Chondrocyte (in vitro differentiated cells): ENCODE data around the gene CHRND. TPM values are rescaled to one million over a fixed set of nuclear protein-coding genes. Genes with fewer than 3 reads are reported as not detected.

Experiments used
- DNase-seq: peaks from one replicate; pipeline ENCODE4 v3.0.0; 2021; ENCODE audit warnings: mixed read lengths, low spot score
- H3K27ac Mint-ChIP-seq: one replicate; pipeline ENCODE4 v1.8.0; 2021; ENCODE audit warnings: mild to moderate bottlenecking, moderate library complexity, mixed read lengths; ENCODE audit not compliant: unreplicated experiment
- H3K27me3 Mint-ChIP-seq: 2 replicates; pipeline ENCODE4 v1.8.0; 2021; ENCODE audit warnings: low read depth, mixed read lengths
- H3K36me3 Mint-ChIP-seq: 2 replicates; pipeline ENCODE4 v1.8.0; 2021; ENCODE audit warnings: low read depth, mixed read lengths
- H3K4me1 Mint-ChIP-seq: 2 replicates; pipeline ENCODE4 v1.8.0; 2021; ENCODE audit warnings: low read depth, mild to moderate bottlenecking, mixed read lengths
- H3K4me3 Mint-ChIP-seq: one replicate; pipeline ENCODE4 v1.8.0; 2021; ENCODE audit warnings: mild to moderate bottlenecking, moderate library complexity, mixed read lengths; ENCODE audit not compliant: unreplicated experiment
- H3K9me3 Mint-ChIP-seq: 2 replicates; pipeline ENCODE4 v1.8.0; 2021; ENCODE audit warnings: low read depth, mixed read lengths
- total RNA-seq: library from RNA; stranded (reverse); gene quantifications from 3 replicates; pipeline ENCODE4 v1.2.1, GENCODE V29; 2021
- TF ChIP-seq, protein P1 (sequence below): fragments of 200-600 bp; sonication (generic); IDR thresholded peaks from 2 replicates; pipeline ENCODE4 v1.5.0; 2021; ENCODE audit warnings: antibody characterized with exemption, mild to moderate bottlenecking, moderate library complexity

Gene CHRND
- total RNA-seq, 1 donor from 2014 or later = not detected

DNA sequence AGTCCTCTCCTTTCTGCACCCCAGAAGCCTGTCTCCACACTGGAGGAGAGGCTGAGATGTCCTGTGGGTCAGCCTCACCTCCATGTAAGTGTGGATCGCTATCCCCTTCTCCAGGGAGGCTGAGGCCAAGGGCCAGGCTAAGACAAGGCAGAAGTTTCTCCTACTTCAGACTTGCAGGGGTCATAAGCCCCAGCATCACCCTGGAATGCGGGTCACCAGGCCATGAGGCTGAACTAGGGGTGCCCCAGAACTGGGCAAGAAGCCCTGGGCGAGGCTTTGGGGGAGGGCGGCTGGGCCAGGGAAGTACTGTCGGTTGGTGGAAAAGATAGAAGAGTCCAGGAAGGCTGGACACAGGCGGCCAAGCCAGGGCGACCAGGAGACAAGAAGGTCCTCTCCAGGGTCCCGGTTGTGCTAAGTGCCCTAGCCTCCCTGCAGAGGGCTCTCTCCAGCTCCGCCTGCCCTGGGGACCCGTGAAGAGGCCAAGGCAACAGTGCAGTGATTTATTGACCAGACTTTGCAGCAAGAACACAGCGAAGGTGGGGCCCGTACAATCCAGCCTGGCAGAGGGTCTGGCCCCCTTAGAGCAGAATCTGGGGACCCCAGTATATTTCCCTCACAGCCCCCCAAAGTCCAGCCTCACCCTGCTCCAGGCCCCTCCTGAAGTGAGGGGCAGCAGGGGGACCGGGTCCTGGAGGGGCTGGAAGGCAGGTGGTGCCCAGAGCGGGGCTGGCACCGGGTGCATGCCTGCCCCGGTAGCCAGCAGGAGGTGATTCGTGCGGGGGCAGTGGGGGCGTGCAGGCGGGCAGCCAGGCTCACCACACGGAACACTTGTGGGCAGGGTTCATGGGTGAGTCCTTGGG is 46.4 kb upstream of the CHRND start:
- DNase-seq = peak; percentile 84

DNA sequence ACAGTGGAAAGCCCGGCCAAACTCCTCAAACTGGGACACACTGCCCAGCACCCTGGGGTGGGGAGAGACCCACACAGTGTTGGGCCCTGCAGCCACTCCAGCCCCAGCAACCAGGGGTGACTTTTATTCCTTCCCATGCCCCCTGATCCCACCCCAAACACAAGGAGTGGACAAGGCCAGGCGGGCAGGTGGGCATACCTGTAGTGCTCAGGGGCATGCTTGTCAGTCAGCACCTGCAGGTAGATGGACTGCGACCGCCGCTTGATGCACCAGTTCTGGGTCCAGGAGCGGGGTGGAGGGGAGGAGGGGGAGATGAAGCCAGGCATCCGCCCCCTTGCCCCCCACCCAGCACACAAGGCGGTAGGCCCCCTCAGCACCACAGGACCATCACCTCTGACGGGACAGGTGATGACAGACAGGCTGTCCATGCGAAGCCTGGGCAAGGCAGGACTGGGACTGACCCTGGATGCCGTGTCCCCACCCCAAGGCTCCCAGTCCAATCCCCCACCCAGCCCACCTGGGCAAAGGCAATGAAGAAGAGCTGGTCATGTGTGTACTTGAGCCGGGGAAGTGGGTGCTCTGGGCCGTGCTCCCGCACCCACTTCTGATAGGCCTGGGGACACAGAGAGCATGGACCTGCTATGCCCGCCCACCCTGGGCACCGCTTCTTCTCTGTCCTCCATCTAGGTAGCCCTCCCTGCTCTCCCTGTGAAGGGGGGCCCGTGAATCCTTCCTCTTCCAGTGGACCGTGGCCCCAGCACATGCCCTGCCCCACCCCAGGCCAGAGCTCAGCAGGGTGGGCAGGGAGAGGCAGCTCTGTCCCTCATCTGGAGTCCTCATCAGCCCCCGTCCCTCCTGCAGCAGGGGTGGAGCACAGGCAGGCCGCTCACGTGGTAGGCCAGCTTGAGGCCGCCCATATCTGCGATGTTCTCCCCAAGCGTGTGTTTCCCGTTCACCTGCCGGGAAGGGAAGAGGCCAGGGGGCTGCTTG is 45.5 kb upstream of the CHRND start:
- no peaks in the 10 kb centered on the region for H3K9me3 Mint-ChIP-seq
- peak; percentile 85 for DNase-seq
- H3K4me1 Mint-ChIP-seq = peaks cover 4% of the 10 kb centered on the region
- TF ChIP-seq, protein P1, sequence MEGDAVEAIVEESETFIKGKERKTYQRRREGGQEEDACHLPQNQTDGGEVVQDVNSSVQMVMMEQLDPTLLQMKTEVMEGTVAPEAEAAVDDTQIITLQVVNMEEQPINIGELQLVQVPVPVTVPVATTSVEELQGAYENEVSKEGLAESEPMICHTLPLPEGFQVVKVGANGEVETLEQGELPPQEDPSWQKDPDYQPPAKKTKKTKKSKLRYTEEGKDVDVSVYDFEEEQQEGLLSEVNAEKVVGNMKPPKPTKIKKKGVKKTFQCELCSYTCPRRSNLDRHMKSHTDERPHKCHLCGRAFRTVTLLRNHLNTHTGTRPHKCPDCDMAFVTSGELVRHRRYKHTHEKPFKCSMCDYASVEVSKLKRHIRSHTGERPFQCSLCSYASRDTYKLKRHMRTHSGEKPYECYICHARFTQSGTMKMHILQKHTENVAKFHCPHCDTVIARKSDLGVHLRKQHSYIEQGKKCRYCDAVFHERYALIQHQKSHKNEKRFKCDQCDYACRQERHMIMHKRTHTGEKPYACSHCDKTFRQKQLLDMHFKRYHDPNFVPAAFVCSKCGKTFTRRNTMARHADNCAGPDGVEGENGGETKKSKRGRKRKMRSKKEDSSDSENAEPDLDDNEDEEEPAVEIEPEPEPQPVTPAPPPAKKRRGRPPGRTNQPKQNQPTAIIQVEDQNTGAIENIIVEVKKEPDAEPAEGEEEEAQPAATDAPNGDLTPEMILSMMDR = no peak
- H3K36me3 Mint-ChIP-seq = no peaks in the 10 kb centered on the region
- H3K27ac Mint-ChIP-seq = no peak overlapping the region
- no peak overlapping the region for H3K4me3 Mint-ChIP-seq
- H3K27me3 Mint-ChIP-seq = peaks cover 57% of the 10 kb centered on the region

More for the DNA sequence above, 46.4 kb upstream of the CHRND start:
- no peaks in the 10 kb centered on the region for H3K36me3 Mint-ChIP-seq
- no peaks in the 10 kb centered on the region for H3K4me1 Mint-ChIP-seq
- TF ChIP-seq, protein P1 = no peak
- H3K4me3 Mint-ChIP-seq = no peak overlapping the region
- H3K9me3 Mint-ChIP-seq = no peaks in the 10 kb centered on the region
- no peak overlapping the region for H3K27ac Mint-ChIP-seq
- H3K27me3 Mint-ChIP-seq = peaks cover 54% of the 10 kb centered on the region

DNA sequence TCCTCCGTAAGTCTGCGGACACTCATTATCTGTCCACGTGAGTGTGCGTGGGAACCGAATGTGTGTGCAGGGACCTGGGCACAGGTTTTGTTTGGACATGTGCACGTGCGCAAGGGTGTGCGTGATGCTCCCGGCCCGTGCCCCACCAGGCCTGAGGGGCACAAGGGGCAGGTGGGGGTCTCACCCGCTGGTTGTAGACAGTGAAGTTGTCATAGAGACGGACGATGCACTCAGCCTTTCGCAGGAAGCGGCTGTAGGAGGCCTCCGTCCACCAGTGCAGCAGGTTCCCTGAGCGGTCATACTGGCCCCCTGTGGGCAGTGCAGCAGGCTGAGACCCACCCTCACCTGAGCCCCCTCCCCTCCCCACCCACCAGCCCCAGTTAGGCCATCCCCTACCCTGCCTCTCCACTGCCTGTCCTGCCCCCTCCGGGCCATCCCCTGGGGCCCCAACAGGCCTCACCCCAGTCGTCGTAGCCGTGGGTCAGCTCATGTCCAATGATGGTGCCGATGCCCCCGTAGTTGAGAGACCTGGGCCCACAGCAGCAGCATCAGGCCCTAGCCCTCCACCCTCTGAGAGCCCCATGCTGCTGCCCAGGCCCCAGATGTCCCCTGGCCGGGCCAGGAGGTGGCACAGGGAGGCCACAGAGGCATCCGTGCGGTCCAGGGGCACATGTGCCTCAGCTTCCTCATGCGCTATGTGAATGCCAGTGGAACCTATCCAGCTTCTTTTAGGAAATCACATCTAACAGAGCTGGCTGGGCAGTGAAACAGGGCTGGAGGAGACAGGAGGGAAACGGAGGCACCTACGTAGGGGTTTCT is 44.4 kb upstream of the CHRND start:
- Mint-ChIP-seq H3K9me3 (no peaks in the 10 kb centered on the region), H3K36me3 (no peaks in the 10 kb centered on the region), H3K4me1 (peaks cover 4% of the 10 kb centered on the region), H3K27ac (no peak overlapping the region), H3K27me3 (peaks cover 51% of the 10 kb centered on the region), H3K4me3 (no peak overlapping the region)
- DNase-seq = peak; percentile 64
- TF ChIP-seq, protein P1 = no peak

DNA sequence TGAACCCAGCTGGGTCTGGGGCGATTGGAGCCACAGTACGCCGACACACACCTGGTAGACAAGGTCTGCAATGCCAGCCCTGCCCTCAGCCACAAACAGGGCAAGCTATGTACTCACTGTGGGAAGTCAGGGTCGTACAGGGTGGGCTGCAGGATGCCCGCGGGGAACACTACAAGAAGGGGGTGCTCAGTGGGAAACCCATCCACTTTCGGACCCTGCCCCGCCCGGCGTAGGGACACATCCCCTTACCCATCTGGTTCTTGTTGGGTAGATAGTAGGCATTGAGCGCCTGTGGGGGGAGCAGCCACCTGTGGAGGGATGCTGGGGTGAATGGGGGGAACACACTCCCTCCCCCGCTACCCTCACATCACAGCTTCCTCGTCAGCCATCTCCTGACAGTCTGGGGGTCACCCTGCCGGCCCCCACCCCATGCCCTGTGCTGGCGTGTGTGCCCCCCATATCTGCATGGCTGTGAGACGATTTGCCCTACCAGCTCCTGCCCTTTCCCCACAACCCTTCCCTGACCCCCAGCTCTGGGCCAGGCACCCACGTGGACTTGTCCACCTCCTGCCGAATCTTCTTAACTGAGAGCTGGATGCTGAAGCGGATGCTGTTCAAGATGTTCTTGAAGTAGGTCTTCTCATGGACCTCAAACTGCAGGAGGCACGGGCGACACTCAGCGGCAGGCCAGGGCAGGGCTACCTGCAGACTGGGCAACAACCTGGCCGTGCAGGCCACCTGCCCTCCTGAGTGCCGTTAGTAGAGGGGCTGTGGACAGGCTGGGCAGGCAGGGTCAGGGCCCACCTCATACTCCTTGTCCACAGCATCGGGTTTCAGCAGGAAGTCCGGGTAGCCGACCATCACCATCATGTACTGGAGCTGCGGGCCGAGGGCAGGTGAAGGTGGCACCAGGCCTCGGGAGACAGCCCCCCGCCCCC is 43.4 kb upstream of the CHRND start:
- TF ChIP-seq, protein P1 = no peak
- no peaks in the 10 kb centered on the region for H3K9me3 Mint-ChIP-seq
- no peak overlapping the region for H3K27ac Mint-ChIP-seq
- peaks cover 7% of the 10 kb centered on the region for H3K4me1 Mint-ChIP-seq
- peak; percentile 79 for DNase-seq
- peaks cover 50% of the 10 kb centered on the region for H3K27me3 Mint-ChIP-seq
- no peaks in the 10 kb centered on the region for H3K36me3 Mint-ChIP-seq
- H3K4me3 Mint-ChIP-seq = no peak overlapping the region
